AG10803 (cell line): Measurements from ENCODE around the gene SYS1.

Experiments
- DNase-seq: peaks from one replicate; pipeline ENCODE4 v3.0.0; 2010; ENCODE audit warnings: low read depth
- H3K4me3 ChIP-seq: 2 replicates; pipeline ENCODE4 v1.5.1; 2011; ENCODE audit warnings: mild to moderate bottlenecking, low read length, control low read depth
- CTCF ChIP-seq: conservative IDR thresholded peaks from 2 replicates; pipeline ENCODE4 v1.5.1; 2011; ENCODE audit warnings: mild to moderate bottlenecking, low read length, control low read depth, inconsistent platforms

The SYS1 gene

DNA sequence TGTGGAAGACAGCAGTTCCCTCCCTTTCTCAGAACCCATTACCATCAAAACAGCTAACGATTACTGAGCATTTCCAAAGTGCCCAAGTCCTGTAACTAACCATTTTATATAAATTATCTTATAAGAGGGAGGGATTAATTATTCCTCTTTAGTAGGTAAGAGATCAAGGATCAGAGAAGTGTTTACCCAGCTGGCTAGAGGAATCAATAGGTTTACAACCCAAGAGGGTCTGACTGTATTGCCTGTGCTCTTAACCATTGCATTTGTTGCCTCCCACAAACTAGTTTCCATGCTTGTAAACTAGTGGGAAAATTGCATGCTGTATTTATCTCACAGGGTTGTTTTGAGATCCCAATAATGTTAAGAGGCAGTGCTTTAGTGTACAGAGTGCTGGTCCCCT, 41.5 kb downstream of the SYS1 start:
- no peak for TF ChIP-seq CTCF
- no peak overlapping the region for H3K4me3 ChIP-seq
- no peak for DNase-seq

- no peak for TF ChIP-seq CTCF
- H3K4me3 ChIP-seq, result peak overlapping the region; percentile 72
- no peak for DNase-seq
Observed at GRCh38 chr20:45405571-45406259, 42.8 kb downstream of the SYS1 start.

- H3K4me3 ChIP-seq, result peak overlapping the region; percentile 72
- DNase-seq, result peak; percentile 42
- TF ChIP-seq CTCF, result no peak
Observed at GRCh38 chr20:45406260-45407066, 43.5 kb downstream of the SYS1 start.

DNA sequence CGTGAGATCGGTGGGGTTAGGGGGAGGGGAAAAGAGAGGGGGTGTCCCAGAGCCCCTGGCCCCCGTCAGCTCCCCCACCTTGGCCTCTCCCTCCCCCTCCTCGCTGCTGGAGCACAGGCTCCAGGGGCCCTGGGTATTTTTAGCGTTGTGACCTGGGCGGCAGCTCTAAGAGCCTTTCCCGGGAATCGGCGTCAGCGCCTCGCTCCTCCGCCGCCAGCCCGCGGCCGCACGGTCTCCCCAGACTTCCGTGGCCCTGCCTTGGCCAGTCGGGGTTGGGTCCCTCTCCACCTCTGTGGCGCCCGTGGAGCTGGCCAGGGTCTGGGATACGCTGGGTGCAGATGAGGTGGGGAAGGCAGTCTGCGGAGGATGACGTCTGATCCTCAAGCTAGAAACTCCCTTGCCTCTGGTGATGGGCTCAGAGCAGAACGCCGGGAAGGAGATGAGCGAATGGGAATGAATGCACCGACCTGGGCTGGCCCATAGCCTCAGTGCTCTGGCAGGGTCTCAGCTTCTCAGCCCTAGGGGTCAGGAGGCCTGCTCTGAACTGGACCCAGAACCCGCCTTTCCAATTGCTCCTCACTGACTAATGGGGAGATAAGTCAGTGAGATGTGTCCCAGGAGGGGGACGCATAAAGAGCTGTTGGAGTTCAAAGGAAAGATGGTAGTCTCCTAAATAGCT, 44.2 kb downstream of the SYS1 start:
- TF ChIP-seq CTCF, result no peak

DNA sequence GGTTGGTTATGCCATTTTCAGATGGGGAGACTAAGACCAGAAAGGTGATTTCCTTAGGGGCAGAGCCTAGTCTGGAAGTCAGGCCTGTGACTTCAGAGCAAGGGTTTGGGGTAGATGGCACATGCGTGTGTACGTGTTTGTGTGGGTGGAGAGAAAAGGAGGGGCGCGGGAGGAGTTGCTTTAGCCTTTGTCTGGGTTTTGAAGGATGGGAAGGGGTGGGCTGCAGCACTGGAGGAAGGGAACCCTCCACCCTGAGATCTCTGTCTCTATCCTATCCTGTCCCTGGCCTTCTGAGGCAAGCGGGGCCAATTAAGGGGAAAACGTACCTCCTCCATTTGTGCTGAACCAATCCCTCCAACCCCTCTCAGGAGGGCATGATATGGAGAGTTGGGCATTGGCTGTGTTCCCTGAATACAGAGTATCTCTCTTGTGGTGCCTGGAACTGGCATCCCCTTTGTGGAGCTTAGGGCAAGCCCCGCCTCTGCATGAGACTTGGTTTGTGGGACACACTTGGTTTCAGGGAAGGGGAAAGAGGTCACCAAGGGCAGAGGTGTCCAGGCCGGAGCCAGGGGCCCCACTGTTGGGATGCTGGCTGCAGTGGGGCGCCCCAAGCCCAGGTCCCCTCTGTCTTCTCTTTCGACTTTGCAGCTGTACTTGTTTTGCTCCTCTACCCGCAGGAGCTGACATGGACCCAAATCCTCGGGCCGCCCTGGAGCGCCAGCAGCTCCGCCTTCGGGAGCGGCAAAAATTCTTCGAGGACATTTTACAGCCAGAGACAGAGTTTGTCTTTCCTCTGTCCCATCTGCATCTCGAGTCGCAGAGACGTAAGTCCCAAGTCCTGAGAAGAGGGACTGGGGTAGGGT, 45.1 kb downstream of the SYS1 start, which contains the start of gene DBNDD2:
Gene DBNDD2 (plus strand): TSS at position 507 of the 863 bp plus-strand sequence. CDS start 179 bp downstream, at position 686.
- no peak for TF ChIP-seq CTCF
- H3K4me3 ChIP-seq, result peak within 1 kb of the TSS; percentile 72
- no peak for DNase-seq

More for the DNA sequence above, 44.2 kb downstream of the SYS1 start:
- peak overlapping the region; percentile 72 for H3K4me3 ChIP-seq
- DNase-seq, result peak; percentile 28

DNA sequence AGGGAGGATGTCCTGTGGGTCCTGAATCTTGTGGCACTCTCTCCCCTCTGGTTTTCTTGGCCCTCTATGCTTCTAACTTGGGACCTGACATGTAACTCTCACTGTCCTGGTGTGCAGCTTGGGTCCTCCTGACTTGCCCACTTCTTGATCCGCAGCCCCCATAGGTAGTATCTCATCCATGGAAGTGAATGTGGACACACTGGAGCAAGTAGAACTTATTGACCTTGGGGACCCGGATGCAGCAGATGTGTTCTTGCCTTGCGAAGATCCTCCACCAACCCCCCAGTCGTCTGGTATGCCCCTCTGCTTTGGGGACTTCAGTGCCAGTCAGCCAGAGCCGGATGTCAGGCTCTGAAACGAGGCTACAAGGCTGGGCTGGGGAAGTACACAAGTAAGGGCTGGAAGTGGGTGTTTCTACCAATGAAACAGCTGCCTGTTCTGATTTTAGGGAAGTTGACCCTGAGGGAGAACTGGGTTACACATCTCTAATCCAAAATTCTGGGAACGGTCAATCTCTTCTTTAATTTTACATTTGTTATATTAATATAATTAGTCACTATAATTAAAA, 45.8 kb downstream of the SYS1 start:
- H3K4me3 ChIP-seq, result no peak overlapping the region
- DNase-seq, result no peak
- no peak for TF ChIP-seq CTCF
